Activated T-helper 2 cell treated with anti-CD3 and anti-CD28 coated beads, Interferon-gamma antibody, Interleukin-2, Interleukin-4, amounts not matched to agents 10 μg/mL and 5 μg/mL and 100 μg/mL, durations not matched to agents 14 hours and 24 hours and 36 hours (primary cell): ENCODE data around the gene PDCD2L. TPM values are rescaled to one million over a fixed set of nuclear protein-coding genes. Genes with fewer than 3 reads are reported as not detected.
"Not testable (repeated sequence)": the region's sequence is repeated elsewhere in the genome, so short reads cannot be mapped to it uniquely, and the experiment has no call there.

ENCODE experiments used
- DNase-seq: peaks from one replicate; pipeline ENCODE4 v3.0.0; 2021; ENCODE audit warnings: low spot score
- H3K27ac Mint-ChIP-seq: one replicate; pipeline ENCODE4 v1.8.0; 2021; ENCODE audit warnings: mixed read lengths
- H3K27me3 Mint-ChIP-seq: one replicate; pipeline ENCODE4 v1.8.0; 2021; ENCODE audit warnings: low read depth, mixed read lengths
- H3K36me3 Mint-ChIP-seq: one replicate; pipeline ENCODE4 v1.8.0; 2021; ENCODE audit warnings: low read depth, mixed read lengths
- H3K4me1 Mint-ChIP-seq: one replicate; pipeline ENCODE4 v1.8.0; 2021; ENCODE audit warnings: low read depth, mixed read lengths
- H3K4me3 Mint-ChIP-seq: one replicate; pipeline ENCODE4 v1.8.0; 2021; ENCODE audit warnings: low read depth, mild to moderate bottlenecking, moderate library complexity, mixed read lengths
- H3K9me3 Mint-ChIP-seq: one replicate; pipeline ENCODE4 v1.8.0; 2021; ENCODE audit warnings: mixed read lengths
- intact Hi-C: fragments of 100-400 bp; cut with micrococcal nuclease; formaldehyde crosslinking; loops from one replicate; pipeline ENCODE4 v1.15.1; 2023
- total RNA-seq: library from RNA; stranded (reverse); gene quantifications from 2 replicates; pipeline ENCODE4 v1.2.3, GENCODE V29; 2022

Gene PDCD2L
- total RNA-seq, 1 donor from 2014 or later = 36.7 TPM

DNA sequence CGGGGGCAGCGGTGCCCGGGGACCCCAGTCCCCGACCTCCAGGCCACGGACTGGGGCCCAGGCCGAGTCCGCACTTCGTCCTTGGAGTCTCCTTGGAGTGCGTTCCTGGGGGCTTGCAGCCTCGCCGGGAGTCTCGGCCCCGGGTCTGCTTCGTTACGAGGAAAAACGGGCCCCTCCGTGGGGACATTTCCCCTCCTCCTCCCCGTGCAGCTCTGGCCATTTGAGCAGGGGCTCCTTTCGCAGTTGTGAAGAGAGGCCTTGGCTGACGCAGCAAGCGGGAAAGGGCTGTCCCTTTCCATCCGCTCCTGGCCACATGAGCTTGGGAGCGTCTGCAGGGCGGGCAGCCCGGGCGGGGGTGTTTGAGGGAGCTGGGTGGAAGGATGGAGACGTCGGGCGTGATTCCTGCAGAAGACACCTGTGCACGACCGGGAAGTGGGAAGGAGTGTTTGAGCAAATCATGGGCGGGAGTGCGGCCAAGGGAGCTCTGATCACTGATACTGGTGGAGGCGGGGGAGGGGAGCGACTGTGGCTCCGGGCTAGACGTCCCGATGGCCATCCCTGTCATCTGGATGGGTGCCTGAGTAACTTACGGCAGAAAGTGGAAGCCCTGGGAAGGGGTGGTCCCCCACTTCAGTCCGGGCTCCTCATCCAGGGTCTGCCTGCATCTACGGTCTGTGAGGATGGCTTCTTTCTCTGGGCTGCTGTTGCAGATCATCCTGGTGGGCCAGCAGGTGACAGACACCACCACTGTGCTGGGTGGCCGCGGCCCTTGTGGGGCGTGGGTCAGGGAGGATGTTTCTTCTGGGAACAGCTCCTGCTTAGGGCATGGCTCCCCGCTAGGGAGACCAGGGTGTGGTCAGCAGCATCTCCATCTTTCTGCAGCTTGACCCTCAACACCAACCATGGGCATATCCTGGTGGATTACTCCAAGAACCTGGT lies 38.5 kb upstream of the PDCD2L start:
- Mint-ChIP-seq H3K4me1 (peaks cover 53% of the 10 kb centered on the region), H3K27ac (peak overlapping the region; percentile 89), H3K36me3 (peaks cover 55% of the 10 kb centered on the region), H3K4me3 (peak overlapping the region; percentile 100), H3K9me3 (no peaks in the 10 kb centered on the region), H3K27me3 (no peaks in the 10 kb centered on the region)
- no peak for DNase-seq
- intact Hi-C loops = loop anchor here (2.0 kb wide), 1 partner anchor 63 kb away; the partner anchor contains the start of gene UBA2

DNA sequence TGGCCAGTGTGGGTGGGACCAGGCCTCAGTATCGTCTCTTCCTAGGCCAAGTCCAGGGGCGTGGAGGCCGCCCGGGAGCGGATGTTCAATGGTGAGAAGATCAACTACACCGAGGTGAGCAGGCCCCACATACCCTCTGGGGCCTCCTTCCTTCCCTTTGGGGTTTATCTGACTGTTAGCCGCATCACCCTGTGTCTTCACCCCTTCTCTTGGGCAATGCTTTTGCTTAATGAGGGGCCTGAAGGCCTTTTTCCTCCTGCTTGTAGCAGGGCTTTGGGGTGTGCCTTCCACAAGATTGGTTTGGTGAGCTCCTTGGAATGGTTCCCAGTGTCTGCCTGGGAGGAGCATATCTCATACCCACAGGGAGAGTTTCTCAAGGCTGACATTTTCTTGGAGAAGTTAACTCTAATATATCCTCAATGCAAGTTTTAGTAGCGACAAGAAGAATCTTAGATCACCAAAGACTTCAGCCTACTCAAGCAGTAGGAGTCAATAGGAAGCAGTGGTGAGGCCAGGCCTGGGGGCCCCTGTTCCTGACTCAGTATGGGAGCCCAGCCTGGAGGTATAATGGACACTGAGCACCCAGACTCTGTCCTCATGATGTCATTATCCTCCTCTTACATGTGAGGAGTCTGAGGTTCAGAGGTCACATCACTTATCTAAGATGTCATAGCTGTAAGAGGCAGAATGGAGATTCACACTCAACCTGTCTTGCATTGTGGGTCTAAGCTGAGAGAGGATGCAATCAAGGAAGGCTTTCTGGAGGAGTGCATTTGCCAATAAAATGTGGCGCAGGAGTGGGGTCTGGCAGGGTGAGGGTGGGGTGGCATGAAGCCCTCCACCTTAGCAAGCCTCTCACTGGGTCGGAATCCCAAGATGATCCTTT lies 37.2 kb upstream of the PDCD2L start:
- no peak for DNase-seq
- intact Hi-C loops = no loop called here
- peaks cover 59% of the 10 kb centered on the region for H3K4me1 Mint-ChIP-seq
- H3K9me3 Mint-ChIP-seq = no peaks in the 10 kb centered on the region
- peaks cover 65% of the 10 kb centered on the region for H3K36me3 Mint-ChIP-seq
- H3K27me3 Mint-ChIP-seq = no peaks in the 10 kb centered on the region
- peak overlapping the region; percentile 82 for H3K27ac Mint-ChIP-seq
- H3K4me3 Mint-ChIP-seq = peak overlapping the region; percentile 100

DNA sequence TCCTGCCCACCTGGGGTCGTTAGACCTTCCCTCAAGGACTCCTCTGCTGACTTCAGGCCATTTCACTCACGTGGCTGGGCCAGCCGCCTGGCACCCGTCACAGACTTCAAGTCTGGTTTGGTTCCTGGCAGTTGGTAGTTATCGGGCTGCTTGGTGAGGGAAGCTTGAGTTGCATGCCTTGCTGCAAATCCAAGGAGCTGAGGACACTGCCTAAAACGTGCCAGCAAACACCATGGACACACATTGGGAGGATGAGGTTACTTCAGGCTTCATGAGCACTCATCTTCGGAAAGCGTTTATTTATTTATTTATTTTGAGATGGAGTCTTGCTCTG lies 36.6 kb upstream of the PDCD2L start:
- H3K4me3 Mint-ChIP-seq = peak overlapping the region; percentile 100
- no peaks in the 10 kb centered on the region for H3K9me3 Mint-ChIP-seq
- DNase-seq = no peak
- H3K4me1 Mint-ChIP-seq = peaks cover 53% of the 10 kb centered on the region
- intact Hi-C loops = no loop called here
- peaks cover 71% of the 10 kb centered on the region for H3K36me3 Mint-ChIP-seq
- peak overlapping the region; percentile 82 for H3K27ac Mint-ChIP-seq
- H3K27me3 Mint-ChIP-seq = no peaks in the 10 kb centered on the region

DNA sequence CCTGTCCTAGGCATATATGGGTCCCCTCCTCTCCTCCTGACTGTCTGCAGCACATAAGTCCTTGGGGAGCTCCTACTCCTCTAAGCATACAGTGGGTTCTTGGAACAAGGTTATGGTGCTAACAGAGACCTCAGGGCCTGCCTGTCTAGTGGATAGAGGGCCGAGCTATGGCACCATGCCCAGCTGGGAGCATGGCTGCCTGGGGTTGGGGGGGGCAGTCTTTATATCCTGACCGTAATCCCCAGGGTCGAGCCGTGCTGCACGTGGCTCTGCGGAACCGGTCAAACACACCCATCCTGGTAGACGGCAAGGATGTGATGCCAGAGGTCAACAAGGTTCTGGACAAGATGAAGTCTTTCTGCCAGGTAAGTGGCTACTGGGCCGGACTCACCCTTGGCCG lies 35.9 kb upstream of the PDCD2L start:
- Mint-ChIP-seq H3K27ac (peak overlapping the region; percentile 40), H3K4me1 (peaks cover 46% of the 10 kb centered on the region), H3K9me3 (no peaks in the 10 kb centered on the region), H3K27me3 (no peaks in the 10 kb centered on the region), H3K4me3 (peak overlapping the region; percentile 100), H3K36me3 (peaks cover 71% of the 10 kb centered on the region)
- intact Hi-C loops = no loop called here
- no peak for DNase-seq

DNA sequence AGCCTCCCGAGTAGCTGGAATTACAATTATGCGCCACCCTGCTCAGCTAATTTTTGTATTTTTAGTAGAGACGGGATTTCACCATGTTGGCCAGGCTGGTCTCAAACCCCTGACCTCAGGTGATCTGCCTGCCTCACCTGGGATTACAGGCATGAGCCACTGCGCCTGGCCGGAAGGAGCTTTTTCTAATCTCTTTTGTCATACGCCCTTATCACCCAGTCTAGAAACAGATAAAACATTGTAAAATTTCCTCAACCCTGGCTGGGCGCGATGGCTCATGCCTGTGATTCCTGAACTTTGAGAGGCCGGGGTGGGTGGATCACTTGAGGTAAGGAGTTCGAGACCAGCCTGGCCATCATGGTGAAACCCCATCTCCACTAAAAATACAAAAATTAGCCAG lies 35.0 kb upstream of the PDCD2L start:
- intact Hi-C loops, H3K9me3 Mint-ChIP-seq, H3K4me3 Mint-ChIP-seq, H3K27me3 Mint-ChIP-seq, H3K27ac Mint-ChIP-seq, DNase-seq: not testable (repeated sequence)
- Mint-ChIP-seq H3K4me1 (peaks cover 48% of the 10 kb centered on the region), H3K36me3 (peaks cover 77% of the 10 kb centered on the region)

DNA sequence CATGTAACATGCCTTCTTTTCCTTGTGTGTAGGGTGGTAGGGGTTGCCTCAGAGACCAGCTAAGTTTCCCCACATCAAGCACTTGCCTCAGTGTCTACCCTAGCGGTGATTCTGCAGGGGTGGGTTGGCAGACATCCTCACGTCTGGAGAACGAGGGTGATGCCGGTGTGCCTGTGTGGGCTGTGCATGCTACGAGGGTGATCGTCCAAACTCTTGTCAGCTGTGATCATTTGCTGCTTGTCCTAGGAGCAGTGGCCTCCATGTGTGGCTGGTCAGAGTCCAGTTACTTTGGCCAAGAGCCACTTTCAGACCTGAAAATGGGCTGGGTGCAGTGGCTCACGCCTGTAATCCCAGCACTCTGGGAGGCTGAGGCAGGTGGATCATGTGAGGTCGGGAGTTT lies 34.1 kb upstream of the PDCD2L start:
- Mint-ChIP-seq H3K9me3 (no peaks in the 10 kb centered on the region), H3K4me3 (peak overlapping the region; percentile 26), H3K4me1 (peaks cover 44% of the 10 kb centered on the region), H3K27me3 (no peaks in the 10 kb centered on the region), H3K27ac (peak overlapping the region; percentile 38), H3K36me3 (peaks cover 82% of the 10 kb centered on the region)
- DNase-seq = no peak
- intact Hi-C loops = no loop called here

DNA sequence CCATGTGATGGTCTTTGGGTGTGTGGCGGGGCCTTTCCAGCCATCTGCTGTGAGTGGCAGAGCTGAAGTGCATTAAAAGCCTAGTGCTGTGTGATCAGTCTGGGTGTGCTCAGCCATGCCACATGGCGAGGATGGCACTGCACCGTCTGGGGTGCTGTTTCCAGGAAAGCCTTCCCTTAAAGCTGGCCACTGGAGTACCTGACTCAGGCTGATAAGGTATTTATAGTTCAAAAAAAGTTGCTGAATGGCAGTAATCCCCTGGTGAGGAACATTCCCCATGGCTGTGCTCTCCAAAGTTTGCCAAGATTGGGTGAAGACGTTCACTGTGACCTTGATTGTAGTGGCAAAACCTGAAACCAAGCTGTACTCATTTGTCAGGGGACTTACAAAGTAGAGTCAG lies 33.2 kb upstream of the PDCD2L start:
- Mint-ChIP-seq H3K27ac (peak overlapping the region; percentile 21), H3K4me3 (no peak overlapping the region), H3K27me3 (no peaks in the 10 kb centered on the region), H3K4me1 (peaks cover 50% of the 10 kb centered on the region), H3K36me3 (peaks cover 85% of the 10 kb centered on the region), H3K9me3 (no peaks in the 10 kb centered on the region)
- DNase-seq = no peak
- intact Hi-C loops = no loop called here

DNA sequence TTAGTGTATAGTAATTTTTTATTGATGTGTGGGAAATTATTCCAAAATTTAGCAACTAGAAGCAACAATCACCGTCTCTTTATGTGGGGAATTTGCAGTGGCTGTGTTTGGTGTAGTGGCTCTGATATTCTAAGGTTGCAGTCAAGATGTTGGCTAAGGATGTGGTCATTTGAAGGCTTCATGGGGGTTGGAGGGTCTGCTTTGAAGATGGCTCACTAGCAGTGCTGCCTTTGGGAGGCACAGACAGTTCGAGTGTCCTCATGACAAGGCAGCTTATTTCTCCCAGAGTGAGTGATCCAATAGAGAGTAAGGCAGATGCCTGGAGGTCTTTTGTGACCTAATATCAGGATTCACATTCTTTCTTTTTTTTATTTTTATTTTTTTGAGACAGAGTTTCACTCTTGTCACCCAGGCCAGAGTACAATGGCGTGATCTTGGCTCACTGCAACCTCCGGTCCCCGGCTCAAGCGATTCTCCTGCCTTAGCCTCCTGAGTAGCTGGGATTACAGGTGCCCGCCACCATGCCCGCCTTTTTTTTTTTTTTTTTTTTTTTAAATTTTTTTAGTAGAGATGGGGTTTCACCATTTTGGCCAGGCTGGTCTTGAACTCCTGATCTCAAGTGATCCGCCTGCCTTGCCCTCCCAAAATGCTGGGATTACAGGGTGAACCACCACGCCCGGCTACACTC lies 30.5 kb upstream of the PDCD2L start:
- intact Hi-C loops = no loop called here
- peaks cover 73% of the 10 kb centered on the region for H3K36me3 Mint-ChIP-seq
- H3K27me3 Mint-ChIP-seq = no peaks in the 10 kb centered on the region
- H3K4me3 Mint-ChIP-seq = no peak overlapping the region
- no peak for DNase-seq
- peaks cover 35% of the 10 kb centered on the region for H3K4me1 Mint-ChIP-seq
- H3K27ac Mint-ChIP-seq = peak overlapping the region; percentile 45
- no peaks in the 10 kb centered on the region for H3K9me3 Mint-ChIP-seq

DNA sequence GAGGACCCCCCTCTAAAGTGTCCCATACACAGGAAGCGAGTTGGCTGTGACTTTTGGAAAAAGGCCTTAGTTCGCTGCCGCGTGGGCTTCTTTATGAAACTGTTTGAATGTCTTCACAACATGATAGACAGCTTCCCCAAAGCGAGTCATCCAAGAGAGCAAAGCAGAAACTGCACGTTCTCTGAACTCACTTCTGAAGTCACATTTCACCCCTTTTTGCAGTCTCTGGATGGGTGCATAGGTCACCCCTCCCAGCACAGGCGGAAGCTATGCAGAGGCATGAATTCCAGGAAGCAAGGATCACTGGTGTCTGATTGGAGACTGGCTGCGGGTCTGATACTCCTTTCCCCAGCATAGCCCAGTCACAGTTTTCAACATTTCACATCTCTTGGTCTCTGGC lies 28.6 kb upstream of the PDCD2L start:
- intact Hi-C loops = no loop called here
- no peak for DNase-seq
- peaks cover 71% of the 10 kb centered on the region for H3K36me3 Mint-ChIP-seq
- H3K27ac Mint-ChIP-seq = peak overlapping the region; percentile 71
- no peaks in the 10 kb centered on the region for H3K9me3 Mint-ChIP-seq
- H3K4me3 Mint-ChIP-seq = no peak overlapping the region
- H3K4me1 Mint-ChIP-seq = peaks cover 22% of the 10 kb centered on the region
- no peaks in the 10 kb centered on the region for H3K27me3 Mint-ChIP-seq

DNA sequence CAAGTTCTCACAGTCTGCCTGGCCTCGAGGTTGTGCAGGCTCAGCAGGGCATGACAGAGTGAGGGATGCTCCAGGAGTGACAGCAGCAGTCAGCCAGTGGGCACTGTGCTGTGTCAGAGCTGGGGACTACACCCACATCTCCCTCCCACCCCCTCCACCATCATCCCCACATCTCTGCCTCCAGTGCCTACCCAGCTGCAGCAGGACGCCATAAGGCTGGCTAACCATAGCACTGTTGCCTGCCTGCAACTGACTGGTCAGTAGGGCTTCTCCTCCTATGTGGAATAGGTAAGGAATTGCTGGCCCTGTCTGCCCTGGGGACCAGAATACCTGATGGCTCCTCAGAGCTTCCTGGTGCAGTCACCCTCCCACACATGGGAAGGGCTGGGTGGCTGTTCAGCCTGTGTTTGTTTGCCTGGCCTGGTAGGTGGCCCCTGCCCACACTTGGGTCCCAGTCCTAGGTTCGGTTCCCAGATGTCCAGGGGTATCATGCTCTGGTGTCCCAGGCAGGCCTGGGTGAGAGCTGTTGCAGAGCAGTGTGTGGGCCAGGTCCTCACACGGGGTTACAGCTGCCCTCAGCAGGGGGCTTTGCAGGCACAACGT lies 23.5 kb upstream of the PDCD2L start:
- peaks cover 77% of the 10 kb centered on the region for H3K36me3 Mint-ChIP-seq
- intact Hi-C loops = no loop called here

DNA sequence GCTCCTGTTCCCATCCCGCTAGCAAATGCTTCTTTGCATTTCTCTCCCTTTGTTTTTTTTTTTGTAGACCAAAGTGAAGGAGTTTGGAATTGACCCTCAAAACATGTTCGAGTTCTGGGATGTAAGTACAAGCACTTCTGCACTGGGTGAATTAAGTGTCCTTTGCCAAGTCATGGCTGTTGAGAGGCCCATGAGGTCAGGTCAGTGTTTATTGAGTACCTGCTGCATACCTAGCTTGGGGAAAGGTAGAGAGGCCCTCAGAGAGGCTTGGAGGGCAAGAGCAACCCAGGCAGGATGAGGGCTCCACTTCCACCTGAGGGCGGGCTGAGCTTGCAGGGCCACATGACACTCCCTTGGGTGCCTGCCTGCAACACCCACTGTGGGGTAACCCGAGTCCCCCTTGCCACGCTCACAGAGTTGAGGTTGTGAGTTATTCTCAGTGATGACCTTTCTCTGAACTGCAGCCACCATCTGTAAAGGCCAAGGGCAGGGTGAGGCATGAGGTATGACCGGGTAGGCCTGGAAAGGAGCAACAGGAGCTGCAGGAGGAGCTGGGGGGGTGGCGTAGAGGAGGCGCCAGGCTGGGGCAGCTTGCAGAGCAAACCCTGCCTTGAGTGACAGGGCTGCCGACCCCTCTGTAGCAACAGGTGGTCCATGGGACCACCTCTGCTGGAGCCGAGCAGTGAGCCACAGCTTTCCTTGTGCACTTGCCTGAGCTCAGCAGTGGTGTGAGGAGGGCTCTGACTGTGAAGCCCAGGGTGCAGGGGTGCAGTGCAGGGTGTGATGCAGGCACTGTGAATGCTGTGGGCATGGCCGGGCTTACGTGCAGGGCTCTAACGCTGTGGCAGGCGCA lies 22.6 kb upstream of the PDCD2L start:
- no peaks in the 10 kb centered on the region for H3K9me3 Mint-ChIP-seq
- no peak overlapping the region for H3K4me3 Mint-ChIP-seq
- peaks cover 82% of the 10 kb centered on the region for H3K36me3 Mint-ChIP-seq
- H3K4me1 Mint-ChIP-seq = peaks cover 4% of the 10 kb centered on the region
- no peak overlapping the region for H3K27ac Mint-ChIP-seq
- DNase-seq = no peak
- H3K27me3 Mint-ChIP-seq = no peaks in the 10 kb centered on the region
- intact Hi-C loops = no loop called here

More for the DNA sequence above, 23.5 kb upstream of the PDCD2L start:
- no peak overlapping the region for H3K4me3 Mint-ChIP-seq
- H3K27ac Mint-ChIP-seq = no peak overlapping the region
- H3K27me3 Mint-ChIP-seq = no peaks in the 10 kb centered on the region
- H3K9me3 Mint-ChIP-seq = no peaks in the 10 kb centered on the region
- DNase-seq = no peak
- peaks cover 6% of the 10 kb centered on the region for H3K4me1 Mint-ChIP-seq
